Measurements from ENCODE around the gene MLEC.

GRCh38 chr12:120720987-120721801, 34.2 kb downstream of the MLEC start:
- TF ChIP-seq CTCF (IDR thresholded peaks at IDR 0.05) (no peak), POLR2A (IDR thresholded peaks at IDR 0.05) (no peak)
